Stomach (tissue), 4 donors: ENCODE data around the gene DPF3.

Experiments
- CTCF ChIP-seq, 7 experiments: fragments of 450-650 bp in 4 of 7; fragments of 200-600 bp in 3 of 7; sonication (generic) in 3 of 7; IDR thresholded peaks; one replicate each; pipeline ENCODE4 v1.5.1; 2016 to 2019; ENCODE audit warnings: antibody characterized with exemption in 7 of 7, control low read depth in 2 of 7, mild to moderate bottlenecking in 1 of 7
- EP300 ChIP-seq: sonication (generic); formaldehyde crosslinking; IDR thresholded peaks from one replicate; pipeline ENCODE4 v1.6.1; 2017; ENCODE audit warnings: antibody characterized with exemption
- POLR2AphosphoS5 ChIP-seq, 3 donors: sonication (generic); formaldehyde crosslinking; IDR thresholded peaks; one replicate each; pipeline ENCODE4 v1.6.1; 2016; ENCODE audit warnings: antibody characterized with exemption in 3 of 3

DNA sequence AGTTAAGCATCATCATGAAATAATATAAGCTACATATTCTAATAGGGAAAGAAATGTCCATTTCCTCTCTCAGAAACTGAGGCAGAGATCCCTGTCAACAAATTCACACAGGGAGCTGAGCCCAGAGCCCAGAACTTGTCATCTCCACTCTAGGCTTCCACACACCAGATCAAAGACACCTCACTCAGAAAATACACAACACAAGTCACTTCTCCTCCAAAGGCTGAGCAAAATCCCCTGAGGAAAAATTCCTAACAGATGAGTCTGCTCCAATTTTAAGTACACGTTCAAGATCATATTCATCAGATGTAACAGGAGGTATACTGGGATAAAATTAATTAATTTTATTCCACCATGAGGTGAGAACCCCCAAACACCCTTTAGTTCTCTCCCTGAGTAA lies 227.3 kb downstream of the DPF3 start:
- TF ChIP-seq CTCF (IDR thresholded peaks at IDR 0.05) (no peak), EP300 (no peak), POLR2AphosphoS5 (IDR thresholded peaks at IDR 0.05) (no peak)
